Jurkat, Clone E6-1 (cell line): ENCODE measurements around the gene VTN. TPM values are rescaled to one million over a fixed set of nuclear protein-coding genes. Genes with fewer than 3 reads are reported as not detected.

Experiments used
- DNase-seq: peaks from one replicate; pipeline ENCODE4 v3.0.0-alpha.2; 2011; ENCODE audit warnings: low read depth, low spot score
- H3K4me3 ChIP-seq: 2 replicates; pipeline ENCODE4 v1.5.1; 2011; ENCODE audit warnings: mild to moderate bottlenecking, low read length, control low read depth, moderate library complexity
- polyA plus RNA-seq: library from polyadenylated mRNA; unstranded; fragments of >200 nt; gene quantifications from one replicate; pipeline ENCODE4 v1.2.1, GENCODE V29; 2012; ENCODE audit warnings: missing spikeins; ENCODE audit not compliant: insufficient read length, insufficient read depth

VTN gene
- polyA plus RNA-seq: not detected

DNA sequence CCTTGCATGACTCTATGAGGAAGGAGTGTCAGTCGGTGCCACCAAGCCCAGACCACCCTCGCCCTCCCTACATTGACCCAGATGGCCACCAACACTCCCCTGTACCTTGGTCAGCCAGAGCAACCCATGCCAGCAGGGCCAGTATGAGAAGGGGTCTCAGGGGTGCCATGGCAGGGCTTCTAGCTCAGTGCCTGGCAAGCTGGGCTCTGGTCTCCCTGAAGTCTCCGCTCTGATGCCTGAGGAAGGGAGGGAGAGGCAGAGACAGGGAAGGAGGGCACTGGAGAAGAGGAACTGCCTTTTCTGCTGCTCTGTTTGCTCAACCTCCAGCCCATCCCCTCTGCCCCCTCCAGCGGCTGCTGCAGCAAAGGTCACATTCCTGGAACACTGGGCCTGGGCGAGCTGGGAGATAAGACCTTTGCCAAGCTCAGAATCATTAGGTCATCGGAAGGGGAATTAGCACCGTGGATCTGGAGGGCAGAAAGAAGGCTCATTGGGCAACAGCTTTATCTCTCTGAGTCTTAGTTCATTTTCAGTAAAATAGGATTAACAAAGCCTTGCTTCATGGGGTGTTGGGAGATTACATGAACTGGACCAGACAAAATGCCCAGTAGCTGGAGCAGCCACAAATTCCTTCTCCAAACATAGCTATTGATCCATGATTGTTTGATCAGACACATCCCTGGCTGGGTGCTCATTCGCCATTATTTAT, at the start of gene VTN:
Gene VTN, minus strand, starts transcription at position 273 of the 709 bp plus-strand sequence. Its CDS starts 104 bp downstream, at position 169.
- peak within 1 kb of the TSS; percentile 71 for H3K4me3 ChIP-seq
- no peak for DNase-seq

GRCh38 chr17:28416703-28417311, 46.7 kb upstream of the VTN start:
- no peak overlapping the region for H3K4me3 ChIP-seq
- peak; percentile 56 for DNase-seq

DNA sequence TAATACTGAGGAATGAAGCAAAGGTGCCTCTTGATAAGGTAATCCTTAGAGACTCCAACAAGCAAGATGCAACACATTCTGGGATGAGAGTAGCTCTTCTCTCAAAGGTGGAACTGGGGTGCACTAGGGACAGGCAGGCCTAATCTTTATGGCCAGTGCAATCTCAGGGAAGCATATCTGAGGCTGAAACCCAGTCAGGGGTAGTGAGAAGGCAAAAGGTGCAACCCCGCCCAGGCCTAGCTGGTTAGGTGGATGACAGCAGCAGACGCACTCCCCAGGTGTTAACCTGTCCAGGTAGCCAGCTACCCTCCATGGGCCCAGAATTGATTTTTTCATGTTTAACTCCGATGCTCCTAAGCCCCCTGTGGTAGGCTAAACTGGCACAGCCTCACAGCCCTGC, 45.8 kb upstream of the VTN start:
- H3K4me3 ChIP-seq: no peak overlapping the region
- no peak for DNase-seq

DNA sequence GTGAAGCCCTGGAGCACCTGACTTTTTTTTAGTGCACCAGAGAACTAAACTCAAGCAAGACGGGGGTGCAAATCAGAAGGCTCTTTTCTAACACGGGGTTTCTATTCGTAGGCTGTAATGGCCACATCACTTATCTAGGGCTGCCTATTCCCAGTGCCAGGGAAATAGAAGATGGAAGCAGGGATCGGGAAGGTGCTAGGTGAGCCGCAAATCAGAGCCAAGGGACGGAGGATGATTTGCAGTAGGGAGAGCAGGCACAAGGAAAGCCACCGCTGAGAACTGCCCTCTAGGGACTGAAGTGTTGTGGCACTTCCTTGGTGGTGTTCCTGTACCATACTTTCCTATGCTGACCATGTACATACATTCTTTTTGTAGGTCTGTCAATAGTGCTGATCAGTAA, 43.7 kb upstream of the VTN start:
- H3K4me3 ChIP-seq: no peak overlapping the region
- DNase-seq: no peak

DNA sequence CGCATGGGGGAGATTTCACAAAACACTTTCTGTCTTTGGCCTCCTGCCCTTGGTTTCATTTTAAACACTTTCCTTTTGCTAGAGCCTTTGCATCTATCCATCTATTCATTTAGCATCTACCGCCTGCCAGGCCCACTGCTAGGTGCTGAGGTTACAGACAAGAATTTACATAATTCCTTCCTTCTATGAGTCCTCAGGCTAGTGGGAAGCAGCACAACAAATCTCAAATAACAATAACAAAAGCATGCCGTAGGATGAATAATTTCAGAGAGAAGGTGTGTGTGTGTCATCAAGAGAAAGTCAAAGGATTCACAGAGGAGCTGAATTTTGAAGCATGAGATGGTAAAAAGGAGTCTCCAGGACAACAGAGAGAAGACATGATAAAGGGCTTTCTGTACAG, 42.0 kb upstream of the VTN start:
- H3K4me3 ChIP-seq: no peak overlapping the region
- DNase-seq: no peak

DNA sequence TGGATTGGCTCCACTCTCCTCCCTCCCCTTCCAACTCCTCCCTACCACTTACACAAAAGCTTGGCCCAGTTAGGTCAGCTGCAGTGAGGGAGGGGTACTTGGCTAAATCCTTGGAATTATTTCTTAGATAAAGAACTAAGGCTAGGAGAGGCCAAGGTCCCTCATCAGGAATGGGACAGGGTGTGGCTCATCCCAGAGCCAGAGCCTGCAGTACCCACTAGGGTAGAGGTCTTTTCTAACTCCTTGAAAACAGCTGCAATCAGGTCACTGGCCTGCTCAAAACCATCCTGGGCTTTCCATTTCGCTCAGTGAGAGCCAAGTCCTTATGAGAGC, 37.8 kb upstream of the VTN start:
- DNase-seq: no peak
- H3K4me3 ChIP-seq: no peak overlapping the region

DNA sequence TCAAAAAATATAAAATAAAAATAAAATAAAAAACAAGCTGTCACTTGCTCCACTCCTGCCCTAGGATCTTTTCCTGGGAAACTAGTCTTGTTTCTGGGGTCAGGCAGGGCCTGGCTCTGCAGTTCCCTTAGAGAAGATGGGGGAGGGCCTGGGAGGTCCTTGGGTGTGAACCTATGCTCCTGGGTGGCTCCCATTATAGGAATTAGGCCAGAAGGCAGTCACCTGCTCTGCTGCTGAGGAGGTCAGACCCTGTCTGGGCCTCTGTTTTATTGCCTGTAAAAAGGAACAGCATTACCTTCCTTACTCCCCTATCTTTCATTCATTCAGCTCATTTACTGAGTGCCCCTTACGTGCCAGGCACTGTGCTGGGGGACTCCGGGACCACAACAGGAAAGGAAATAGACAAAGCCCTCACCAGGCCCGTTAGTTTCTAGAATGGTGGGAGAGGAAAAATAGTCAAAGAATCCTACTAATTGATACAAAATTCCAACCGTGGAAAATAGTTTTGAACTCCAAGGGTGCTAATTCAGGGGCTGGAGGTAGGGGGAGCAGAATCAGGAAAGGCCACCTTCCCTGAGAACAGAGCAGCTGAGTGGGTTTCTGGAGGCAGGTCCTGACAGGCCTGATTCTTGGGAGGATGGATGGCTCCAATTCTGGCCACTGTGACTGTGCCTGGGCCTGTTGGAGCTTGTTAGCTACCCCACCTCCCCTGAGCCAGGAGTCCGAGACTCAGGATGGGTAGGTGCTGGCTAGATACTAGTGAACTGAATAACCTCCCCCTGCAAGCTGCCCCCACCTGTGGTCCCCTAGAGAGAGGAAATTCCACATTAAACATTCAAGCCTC, 37.2 kb upstream of the VTN start:
- no peak overlapping the region for H3K4me3 ChIP-seq
- DNase-seq: no peak

- H3K4me3 ChIP-seq: no peak overlapping the region
- DNase-seq: no peak
These were observed 36.3 kb upstream of the VTN start for GRCh38 chr17:28406473-28406814.

GRCh38 chr17:28405632-28406472, 35.7 kb upstream of the VTN start, which contains the start of gene SLC46A1:
Gene SLC46A1, minus strand, starts transcription at chr17:28406212. Its CDS starts 98 bp downstream, at chr17:28406114.
- no peak for DNase-seq
- H3K4me3 ChIP-seq: peak within 1 kb of the TSS; percentile 31

DNA sequence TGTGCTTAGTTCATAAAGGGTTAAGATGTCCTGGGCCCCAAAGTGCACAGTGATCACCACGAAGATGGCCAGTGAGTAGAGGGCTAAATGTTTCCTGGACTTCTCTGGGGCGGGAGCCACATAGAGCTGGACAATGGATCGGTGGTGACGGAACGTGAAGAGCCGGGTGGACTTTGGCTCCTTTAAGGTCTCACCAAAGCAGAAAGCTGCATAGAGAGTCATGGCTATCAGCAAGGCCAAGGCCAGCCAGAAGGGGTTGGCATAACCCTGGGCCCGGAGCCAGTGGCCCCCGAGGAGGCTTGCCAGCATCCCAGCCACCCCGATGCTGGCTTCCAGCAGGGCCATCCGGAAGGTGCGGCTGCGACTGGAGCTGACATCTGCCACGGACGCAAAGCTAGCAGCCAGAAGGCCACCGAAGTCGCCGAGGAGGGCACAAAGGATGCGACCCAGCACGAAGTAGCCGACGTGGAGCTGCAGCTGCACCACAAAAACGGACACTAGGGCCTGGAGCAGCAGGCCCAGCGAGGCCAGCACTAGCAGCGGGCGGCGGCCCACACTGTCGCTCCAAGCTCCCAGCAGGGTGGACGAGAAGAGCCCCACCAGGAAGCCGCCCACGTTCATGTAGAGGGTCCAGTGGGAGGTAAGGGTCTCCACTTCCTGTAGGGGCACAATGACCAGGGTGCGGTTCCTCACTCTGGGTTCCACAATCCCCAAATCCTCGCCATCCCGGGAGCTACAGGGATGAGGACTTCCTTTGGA, 34.9 kb upstream of the VTN start:
- no peak for DNase-seq

GRCh38 chr17:28404461-28404811, 34.3 kb upstream of the VTN start:
- no peak for DNase-seq
- no peak overlapping the region for H3K4me3 ChIP-seq

More for the DNA sequence above, 34.9 kb upstream of the VTN start:
- no peak overlapping the region for H3K4me3 ChIP-seq

GRCh38 chr17:28404007-28404406, 33.9 kb upstream of the VTN start:
- no peak for DNase-seq
- no peak overlapping the region for H3K4me3 ChIP-seq

DNA sequence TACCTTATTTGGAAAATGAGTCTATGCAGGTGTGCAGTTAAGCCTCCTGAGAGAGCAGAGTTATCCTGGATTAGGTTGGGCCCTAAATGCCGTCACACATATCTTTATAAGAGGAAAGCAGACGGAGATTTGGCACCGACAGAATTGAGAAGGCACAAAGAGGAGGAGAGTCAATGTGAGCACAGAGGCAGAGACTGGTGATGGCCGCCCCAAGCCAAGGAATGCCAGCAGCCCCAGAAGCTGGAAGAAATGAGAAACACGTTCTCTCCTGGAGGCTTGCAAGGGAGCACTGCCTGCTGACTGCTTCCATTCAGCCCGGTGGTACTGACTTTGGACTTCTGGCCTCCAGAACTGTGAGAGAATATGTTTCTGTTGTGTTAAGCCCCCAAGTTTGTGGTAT, 32.7 kb upstream of the VTN start:
- DNase-seq: no peak
- H3K4me3 ChIP-seq: no peak overlapping the region

GRCh38 chr17:28402224-28402630, 32.1 kb upstream of the VTN start:
- no peak for DNase-seq
- H3K4me3 ChIP-seq: no peak overlapping the region

DNA sequence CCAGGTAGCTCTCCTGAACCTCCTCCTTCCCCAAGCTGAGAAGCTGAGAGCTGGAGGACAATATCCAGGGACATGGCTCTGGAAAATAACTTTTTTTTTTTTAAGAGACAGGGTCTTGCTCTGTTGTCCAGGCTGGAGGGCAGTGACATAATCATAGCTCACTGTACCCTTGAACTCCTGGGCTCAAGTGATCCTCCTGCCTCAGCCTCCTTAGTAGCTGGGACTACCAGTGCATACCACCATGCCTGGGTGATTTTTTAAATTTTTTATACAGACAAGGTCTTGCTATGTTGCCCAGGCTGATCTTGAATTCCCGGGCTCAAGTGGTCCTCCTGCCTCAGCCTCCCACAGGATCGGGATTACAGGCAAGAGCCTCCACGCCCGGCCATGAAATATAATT, 29.7 kb upstream of the VTN start:
- DNase-seq: no peak
- no peak overlapping the region for H3K4me3 ChIP-seq

- no peak overlapping the region for H3K4me3 ChIP-seq
- no peak for DNase-seq
These were observed 28.3 kb upstream of the VTN start for GRCh38 chr17:28398280-28398981.

DNA sequence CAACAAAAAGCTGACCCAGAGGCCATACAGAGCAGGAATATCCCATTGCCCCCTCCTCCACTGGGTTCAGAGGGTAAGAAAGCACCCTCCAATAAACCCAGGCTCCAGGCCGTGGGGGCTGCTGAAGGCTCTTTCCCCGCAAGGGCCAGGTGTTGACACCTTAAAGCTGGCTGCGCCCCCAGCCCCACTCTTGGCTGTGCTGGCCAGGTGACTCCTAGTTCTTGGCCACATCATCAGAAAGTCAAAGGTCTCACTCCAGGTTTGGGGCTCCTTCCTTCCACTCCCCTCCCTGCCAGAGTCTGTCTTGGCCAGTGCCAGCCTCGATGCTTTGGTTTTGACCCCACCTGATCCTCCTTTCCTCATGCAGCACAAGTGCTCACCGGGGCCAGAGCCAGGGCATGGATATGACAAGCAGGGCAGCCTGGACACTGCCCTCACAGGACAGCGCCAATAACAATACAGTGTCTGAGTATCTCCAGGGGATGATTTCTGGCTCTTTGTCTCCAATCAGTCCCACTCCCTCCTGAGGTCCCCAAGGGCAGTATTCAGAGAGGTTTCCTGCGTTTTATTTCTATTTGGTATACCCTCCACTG, 27.7 kb upstream of the VTN start:
- H3K4me3 ChIP-seq: no peak overlapping the region
- DNase-seq: no peak

DNA sequence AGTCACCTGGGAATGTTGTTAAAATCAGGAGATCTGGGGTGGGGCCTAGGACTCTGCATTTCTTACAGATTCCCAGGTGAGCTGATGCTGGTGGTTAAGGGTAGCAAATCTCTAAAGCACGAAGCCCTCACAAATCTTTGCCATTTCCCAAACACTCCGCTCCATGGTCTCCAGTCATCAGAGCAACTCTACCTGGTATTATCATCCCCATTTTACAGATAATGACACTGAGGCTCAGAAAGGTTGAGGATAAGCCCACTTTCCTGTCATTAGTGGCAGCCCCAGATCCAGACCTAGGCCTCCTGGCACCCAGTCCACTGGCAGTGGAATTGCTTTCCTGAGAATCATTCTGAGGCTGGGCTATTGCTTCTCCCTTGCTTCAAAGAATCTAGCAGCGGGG, 27.2 kb upstream of the VTN start:
- H3K4me3 ChIP-seq: no peak overlapping the region
- no peak for DNase-seq
